CD4-positive, alpha-beta T cell treated with Interleukin-15 for 1 hour (primary cell): ENCODE results near the gene ASTN2.

Experiments used
- DNase-seq: peaks from one replicate; pipeline ENCODE4 v3.0.0-alpha.2; 2020

Gene ASTN2

DNA sequence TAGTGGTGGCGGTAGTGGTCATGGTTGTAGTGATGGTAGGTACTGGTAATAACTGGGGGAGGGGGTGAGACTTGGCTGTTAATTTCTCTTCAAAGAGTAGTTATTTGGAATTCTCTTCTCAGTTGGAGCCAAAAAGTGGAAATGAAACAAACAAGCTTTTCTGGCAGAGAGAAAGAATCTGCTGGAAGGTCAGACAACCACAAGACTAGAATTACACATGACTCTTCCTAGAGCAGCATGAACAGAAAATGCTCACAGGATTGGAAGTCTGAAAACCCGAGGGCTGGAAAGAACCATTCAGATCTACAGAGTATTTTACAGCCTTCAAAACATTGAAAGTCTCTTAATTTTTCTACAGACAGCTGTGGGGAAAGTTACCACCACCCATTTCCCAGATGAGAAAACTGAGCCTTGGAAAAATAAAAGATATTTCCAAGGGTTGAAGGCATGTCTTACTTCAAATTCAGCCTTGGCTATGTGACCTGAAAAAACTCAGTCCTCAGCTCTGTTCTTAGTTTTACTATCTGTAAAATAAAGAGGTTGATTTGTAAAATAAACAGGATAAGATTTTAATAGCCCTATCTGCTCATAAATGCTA lies 770.7 kb downstream of the ASTN2 start:
- DNase-seq, result no peak

- DNase-seq, result no peak
Measured at GRCh38 chr9:116643691-116644090, 771.2 kb downstream of the ASTN2 start.

- DNase-seq, result no peak
Measured at GRCh38 chr9:116641292-116642059, 773.4 kb downstream of the ASTN2 start.

DNA sequence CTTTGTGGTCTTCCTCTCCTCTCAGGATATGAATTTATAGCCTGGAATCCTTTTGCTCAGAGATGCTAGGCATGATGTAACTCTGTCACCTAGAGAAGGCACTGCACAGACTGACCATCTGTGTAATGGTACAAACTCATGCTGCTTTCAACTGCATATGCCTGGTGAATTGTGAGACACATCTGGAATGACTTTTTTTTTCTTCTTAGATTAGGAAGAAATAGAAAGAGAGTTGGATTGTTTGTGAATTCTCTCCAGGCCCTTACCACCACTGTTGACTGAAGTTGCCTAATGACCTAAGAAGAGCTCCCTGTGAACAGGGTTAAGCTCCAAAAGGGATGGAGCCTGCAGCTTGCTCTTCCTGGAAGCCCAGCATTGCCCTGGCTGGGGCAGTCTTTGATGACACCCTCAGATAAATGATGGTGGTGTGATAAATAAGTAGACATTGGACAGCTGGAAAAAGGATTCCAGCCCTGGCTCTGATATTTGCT lies 775.6 kb downstream of the ASTN2 start:
- no peak for DNase-seq

- no peak for DNase-seq
Measured at GRCh38 chr9:116635908-116636307, 778.9 kb downstream of the ASTN2 start.

GRCh38 chr9:116632990-116633838 lies 781.6 kb downstream of the ASTN2 start:
- DNase-seq, result no peak

GRCh38 chr9:116629634-116630033 lies 785.2 kb downstream of the ASTN2 start:
- no peak for DNase-seq

GRCh38 chr9:116628716-116629115 lies 786.1 kb downstream of the ASTN2 start:
- DNase-seq, result no peak

GRCh38 chr9:116627433-116627832 lies 787.4 kb downstream of the ASTN2 start:
- no peak for DNase-seq

DNA sequence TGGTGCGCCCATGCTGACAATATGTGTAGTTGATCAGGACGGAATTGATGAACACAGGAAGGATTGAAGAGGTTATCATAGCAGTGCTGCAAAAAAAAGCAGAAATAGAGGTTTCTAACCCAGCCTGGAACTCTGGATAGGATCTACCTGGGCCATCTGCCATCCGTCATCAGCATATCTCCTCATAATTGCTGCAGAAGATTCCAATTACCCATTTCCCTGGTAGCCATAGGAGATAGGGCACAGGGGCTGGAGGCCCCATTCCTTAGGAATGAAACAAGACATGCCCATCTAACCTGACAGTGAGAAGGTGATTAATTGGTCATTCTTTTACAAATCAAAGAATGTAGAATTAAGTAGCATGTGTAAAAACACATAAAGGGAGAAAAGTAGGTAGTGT lies 788.1 kb downstream of the ASTN2 start:
- no peak for DNase-seq

- DNase-seq, result no peak
Measured at GRCh38 chr9:116623715-116624114, 791.1 kb downstream of the ASTN2 start.

GRCh38 chr9:116617389-116617788 lies 797.5 kb downstream of the ASTN2 start:
- DNase-seq, result no peak

GRCh38 chr9:116616304-116616914 lies 798.4 kb downstream of the ASTN2 start:
- no peak for DNase-seq

GRCh38 chr9:116608064-116608463 lies 806.8 kb downstream of the ASTN2 start:
- DNase-seq, result no peak

DNA sequence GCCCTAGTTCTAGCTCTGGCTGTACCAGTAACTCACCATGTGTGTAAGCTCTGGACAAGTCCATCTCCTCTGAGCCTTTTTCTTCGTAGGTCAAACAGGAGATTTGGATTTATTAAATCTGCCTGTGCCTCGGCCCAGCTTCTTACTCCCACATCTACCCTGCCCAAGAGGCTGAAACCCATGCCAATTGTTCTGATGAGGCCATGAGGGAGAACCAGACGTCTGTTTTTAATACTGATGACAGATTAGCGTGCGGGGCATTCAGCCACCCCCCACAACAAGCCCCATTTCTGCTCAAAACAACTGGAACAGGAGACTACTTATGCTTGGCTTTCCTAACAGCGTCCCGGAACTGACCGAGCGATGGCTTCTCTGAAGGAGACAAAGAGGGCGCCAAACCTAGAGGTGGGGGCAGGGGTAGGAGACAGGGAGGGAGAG lies 808.9 kb downstream of the ASTN2 start:
- no peak for DNase-seq

DNA sequence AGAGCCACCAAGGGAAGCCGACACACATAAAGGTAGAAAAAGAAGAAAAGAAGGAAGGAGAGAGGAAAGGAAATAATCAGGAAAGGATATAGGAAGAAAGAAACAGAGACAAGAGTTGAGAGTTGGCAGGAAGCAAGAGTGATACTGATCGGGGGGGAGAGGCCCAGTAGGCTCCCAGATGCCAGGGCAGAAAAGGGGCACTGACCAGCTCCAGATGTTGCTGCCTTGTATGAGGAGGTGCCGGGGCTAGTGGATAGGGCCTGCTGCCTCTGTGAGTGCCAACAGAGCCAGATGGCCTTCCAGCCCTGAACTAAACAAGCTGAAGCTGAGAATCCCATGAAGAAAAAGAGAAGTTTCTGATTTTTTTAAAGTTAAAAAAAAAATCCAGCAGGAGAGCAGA lies 809.8 kb downstream of the ASTN2 start:
- no peak for DNase-seq

DNA sequence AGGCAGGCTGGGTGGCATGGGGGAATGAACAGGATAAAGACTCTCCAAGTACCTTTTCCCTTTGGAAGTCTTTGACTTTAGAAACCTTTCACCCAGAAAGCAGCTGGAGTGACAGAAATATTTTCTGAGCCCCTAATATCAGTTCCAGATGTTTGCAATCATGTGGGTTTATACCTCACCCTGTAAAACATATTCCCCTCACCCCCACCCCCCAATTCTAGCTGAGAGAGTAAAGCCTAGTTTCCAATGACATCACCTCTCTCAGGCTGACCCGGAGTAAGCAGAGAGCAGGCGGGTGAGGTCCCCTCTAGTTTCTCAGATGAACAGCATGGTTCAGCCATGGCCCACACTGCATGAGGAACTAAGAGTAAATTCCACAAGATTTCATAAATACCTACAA lies 810.6 kb downstream of the ASTN2 start:
- DNase-seq, result no peak

- no peak for DNase-seq
Measured at GRCh38 chr9:116599342-116599884, 815.4 kb downstream of the ASTN2 start.

DNA sequence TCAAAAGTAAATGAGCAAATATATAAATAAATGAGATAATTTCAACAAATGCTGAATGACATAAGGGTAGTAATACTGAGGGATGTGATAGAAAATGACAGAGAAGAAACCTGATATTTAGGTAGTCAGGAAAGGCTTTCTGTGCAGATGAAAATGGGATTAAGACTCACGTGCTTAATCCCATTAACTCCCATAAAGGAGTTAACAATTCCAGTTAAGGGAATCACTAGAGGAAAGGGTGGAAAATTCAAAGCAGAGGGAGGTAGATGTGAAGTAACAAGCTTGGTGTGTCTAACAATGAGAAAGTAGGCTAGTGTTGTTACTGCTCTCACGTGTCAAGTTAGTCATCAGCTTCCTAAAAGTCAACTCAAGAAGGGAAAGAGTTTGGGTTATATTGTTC lies 818.2 kb downstream of the ASTN2 start:
- no peak for DNase-seq

DNA sequence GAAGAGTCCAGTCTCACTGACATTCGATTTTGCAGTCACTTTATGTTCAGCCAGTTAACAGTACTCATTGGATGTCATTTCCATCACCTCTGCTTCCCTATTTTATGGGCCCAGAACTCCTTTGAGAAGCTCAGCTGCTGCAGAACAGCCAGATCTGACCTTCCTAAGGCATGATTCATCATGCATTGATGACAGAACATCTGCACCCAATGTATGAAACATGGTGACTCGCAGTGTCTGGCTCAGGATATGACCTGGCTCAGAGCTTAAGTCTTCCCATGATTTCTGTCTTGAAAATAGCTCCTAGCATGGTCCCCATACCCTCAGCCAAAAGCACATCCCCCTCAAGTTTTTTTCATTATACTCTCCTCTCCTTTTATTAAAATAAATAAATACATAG lies 820.3 kb downstream of the ASTN2 start:
- no peak for DNase-seq

GRCh38 chr9:116592970-116593369 lies 821.9 kb downstream of the ASTN2 start:
- no peak for DNase-seq

- DNase-seq, result no peak
Measured at GRCh38 chr9:116589392-116590354, 825.2 kb downstream of the ASTN2 start.
